ENCODE results near the gene TERC.

GRCh38 chr3:169811631-169812331 is 46.9 kb upstream of the TERC start:
- TF ChIP-seq CTCF (conservative IDR thresholded peaks at IDR 0.05 in 1 of 2, IDR thresholded peaks at IDR 0.05 in 1 of 2; ENCODE audit: extremely low read depth in 1 of 2, insufficient read depth in 1 of 2, low read depth in 1 of 2, low read length in 2 of 2): no peak
- TF ChIP-seq EZH2 (IDR thresholded peaks at IDR 0.05; ENCODE audit: borderline replicate concordance, low read length): no peak

Data from mammary epithelial cell (primary cell).